GM12872 (cell line): Measurements from ENCODE around the gene NALCN.

Experiments used
- CTCF ChIP-seq: IDR thresholded peaks from 3 replicates; pipeline ENCODE4 v1.5.1; 2011; ENCODE audit warnings: low read depth, mild to moderate bottlenecking, low read length, moderate library complexity; ENCODE audit not compliant: insufficient read depth

NALCN gene

DNA sequence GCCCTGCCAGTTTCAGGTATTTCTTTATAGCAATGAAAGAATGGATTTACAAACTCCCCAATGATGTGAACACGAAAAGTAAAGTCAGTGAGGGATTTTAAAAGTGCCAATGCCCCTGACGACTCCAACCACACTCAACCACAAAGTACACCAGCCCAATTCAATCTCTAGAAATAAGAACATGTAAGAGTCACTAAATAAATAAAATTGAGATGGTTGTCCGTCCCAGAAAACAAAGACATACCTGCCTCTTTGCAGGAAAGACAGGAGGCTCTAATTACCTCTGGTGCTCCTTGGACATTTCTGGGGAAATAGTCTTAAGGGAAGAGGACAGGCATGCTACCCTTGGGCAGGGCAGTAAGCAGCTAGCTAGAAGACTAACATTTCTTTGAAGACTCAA lies 55.8 kb downstream of the NALCN start:
- no peak for TF ChIP-seq CTCF

DNA sequence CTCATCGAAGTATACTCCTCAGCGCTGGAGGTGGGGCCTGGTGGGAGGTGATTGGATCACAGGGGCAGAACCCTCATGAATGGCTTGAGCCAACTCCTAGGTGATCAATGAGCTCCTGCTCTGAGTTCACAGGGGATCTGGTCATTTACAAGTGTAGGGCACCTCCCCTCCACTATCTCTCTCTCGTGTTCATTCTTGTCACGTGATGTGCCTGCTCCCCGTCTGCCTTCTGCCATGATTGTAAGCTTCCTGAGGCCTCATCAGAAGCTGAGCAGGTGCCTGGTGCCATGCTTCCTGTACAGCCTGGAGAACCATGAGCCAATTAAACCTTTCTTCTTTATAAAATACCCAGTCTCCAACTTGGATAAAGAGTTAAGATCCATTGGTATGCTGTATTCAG lies 61.4 kb downstream of the NALCN start:
- TF ChIP-seq CTCF, result no peak

- TF ChIP-seq CTCF, result no peak
These were observed 69.2 kb downstream of the NALCN start for GRCh38 chr13:101346942-101347728.

- TF ChIP-seq CTCF, result no peak
These were observed 70.1 kb downstream of the NALCN start for GRCh38 chr13:101346161-101346560.

DNA sequence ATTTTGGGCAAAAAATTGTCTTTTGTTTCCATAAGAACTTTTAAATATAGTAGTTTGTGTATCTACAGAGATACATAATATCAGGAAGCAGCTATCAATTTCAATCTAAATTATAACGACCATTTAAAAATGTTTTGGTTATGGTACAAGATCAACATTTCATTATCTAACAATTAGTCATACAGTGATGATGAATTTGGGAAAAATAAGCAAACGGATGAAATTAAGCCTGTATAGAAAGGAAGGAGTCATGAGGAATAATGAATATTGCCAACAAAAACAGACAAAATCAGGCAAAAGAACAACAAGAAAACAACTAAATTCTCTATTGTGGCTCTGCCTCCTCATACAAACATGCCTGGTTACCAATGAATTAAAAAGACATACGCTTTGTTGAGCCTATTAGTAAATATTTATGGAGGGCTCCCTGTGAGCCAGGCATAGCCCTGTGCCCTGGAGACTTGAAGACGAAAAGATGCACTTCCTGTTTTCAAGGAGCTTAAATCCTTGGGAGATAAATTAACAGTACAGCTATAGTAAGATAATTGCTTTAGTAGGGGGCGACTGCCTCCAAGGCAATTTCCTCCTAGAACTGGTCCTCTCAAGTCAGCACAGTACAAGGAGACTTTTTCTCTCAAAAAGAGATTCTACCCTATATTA lies 73.0 kb downstream of the NALCN start:
- no peak for TF ChIP-seq CTCF

DNA sequence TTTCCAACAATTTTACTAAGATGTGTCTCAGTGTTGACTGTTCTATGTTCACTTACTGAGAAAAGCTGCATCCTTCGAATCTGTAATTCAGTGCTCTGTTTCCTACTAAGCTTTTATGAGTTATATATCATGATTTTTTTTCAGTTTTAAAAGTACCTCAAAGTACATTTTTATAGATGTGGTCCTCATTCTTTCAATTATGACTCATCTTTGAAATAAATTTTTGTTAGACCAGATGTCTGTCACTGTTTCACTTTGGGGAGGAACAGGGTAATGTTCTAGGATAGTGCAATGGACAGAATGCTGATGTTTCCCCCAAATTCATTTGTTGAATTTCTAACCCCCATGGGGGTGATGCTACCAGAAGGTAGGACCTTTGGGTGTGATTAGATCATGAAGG lies 74.8 kb downstream of the NALCN start:
- no peak for TF ChIP-seq CTCF

DNA sequence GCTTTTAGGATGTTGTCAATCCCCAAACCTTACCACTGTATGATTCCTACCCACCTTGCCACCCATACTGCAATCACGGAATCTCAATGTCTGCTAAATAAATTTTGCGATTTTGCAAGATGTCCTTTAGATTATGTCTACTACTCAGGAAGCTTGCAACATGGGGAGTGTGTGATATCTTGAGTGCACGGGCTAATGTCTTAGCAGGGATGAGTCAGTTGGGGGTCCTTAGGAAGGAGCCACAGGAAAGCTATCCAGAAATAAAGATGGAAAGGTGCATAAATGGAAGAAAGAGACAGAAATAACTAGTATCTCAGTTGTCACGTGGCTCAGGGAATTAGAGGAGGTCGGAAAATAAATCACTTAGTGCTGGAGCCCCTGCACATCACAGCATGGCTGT lies 77.1 kb downstream of the NALCN start:
- no peak for TF ChIP-seq CTCF
